ENCODE results near the gene IDUA. TPM values are rescaled to one million over a fixed set of nuclear protein-coding genes. Genes with fewer than 3 reads are reported as not detected.

Gene IDUA
- total RNA-seq, 4 donors from 2014 or later, result 15.5 to 32.2 (median 16.9) TPM

DNA sequence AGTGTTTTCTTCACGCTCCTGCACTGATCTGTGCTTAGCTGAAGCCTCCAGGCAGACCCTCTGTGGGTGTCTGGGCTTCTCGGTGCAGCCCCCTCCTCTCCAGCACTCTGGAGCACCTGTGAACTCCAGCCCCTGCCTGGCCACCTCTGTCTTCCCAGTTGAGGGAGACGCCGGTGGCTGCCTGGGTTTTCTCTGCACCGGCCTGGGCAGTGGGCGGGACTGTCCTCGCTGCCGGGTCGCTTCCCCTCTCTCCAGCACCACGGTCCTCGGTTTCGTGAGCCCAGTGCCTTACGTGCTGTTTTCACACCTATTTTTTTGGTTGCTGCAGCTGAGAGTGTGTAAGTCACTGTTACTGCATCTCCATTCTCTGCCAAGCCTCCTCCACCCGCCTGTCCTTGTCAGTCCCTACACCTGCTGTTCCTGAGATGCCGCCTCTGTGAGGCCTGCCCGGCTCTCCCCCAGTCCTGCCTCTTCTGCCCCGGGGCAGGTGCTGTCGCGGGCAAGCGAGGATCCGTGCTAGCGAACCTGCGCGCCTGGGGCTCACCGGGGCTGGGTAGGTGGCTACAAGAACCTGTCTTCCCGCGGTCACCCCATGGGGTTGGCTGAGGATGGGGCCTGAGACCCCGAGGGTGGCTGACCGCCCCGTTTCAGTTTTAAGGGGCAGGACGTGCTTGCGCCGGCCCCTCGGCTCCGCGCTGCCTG, 22.1 kb downstream of the IDUA start:
- ATAC-seq (ENCODE audit: low FRiP score), result no peak
- DNase-seq (ENCODE audit: low spot score), result no peak
- TF ChIP-seq CTCF (IDR thresholded peaks at IDR 0.05), result no peak

GRCh38 chr4:1009542-1010394, 22.9 kb downstream of the IDUA start:
- peak; percentile 41 for ATAC-seq (ENCODE audit: low FRiP score)

DNA sequence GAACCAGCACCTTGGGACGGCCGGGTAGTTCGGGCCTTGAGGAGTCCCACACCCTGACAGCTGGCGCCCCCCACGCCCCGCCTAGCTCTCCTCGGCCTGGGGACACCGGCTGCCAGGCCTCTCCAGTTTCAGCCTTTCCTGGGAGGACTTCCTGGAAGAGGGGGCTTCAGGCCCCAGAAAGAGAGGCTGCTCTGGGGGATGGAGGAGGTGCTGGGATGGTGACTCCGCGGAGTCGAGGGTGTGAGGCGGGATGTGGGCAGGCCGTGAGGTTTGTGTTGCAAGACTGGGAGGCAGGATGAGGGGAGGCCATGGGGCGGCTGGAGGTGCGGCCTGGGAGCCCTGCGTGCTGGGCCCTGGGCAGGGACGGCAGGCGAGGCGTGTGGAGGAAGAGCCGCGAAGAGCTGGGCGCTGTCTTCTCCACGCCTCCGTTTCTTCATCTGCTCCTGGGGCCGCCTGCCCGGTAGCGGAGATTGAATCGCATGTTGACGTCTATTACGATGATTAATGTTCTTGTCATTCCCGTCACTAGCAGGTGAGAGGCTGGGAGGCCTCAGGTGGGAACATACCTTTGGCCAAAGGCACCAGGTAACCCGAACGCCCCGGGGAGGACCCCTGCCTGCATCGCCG, 23.7 kb downstream of the IDUA start:
- TF ChIP-seq CTCF (IDR thresholded peaks at IDR 0.05), result no peak
- DNase-seq (ENCODE audit: low spot score) (peak; percentile 61), ATAC-seq (ENCODE audit: low FRiP score) (peak; percentile 64)

More at GRCh38 chr4:1009542-1010394, 22.9 kb downstream of the IDUA start:
- no peak for DNase-seq (ENCODE audit: low spot score)
- TF ChIP-seq CTCF (IDR thresholded peaks at IDR 0.05), result no peak

DNA sequence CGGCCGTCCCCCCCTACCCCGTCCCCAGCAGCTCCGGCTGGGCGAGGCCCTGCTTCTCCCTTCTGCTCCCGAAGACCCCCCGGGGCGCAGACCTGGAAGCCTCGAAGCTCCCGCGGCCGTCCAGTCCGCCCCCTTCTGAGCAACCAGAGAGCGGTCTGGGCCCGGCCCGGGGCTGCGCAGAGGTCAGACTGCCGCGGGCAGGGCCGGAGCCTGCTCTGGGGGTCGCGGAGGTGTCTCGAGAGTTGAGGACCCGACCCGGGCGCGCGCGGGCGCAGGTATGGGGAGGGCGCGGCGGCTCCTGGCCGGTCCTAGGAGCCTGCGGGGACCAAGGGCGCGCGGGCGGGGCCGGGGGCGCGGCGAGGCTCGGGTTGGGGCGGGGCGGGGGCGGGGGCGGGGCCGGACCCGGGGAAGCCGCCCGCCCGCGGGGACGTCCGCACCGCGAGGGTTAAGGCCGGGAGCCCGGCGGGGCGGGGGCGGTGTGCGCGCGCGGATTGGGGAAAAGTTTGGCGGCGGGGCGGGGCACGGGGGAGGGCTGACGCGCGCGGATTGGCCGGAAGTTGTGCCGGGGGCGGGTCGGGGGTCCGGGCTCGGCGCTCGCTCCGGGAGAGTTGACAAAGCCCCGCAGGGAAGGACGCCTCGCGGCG, 24.3 kb downstream of the IDUA start, which contains the start of gene FGFRL1:
TSS of gene FGFRL1 (plus strand) at position 605 of the 644 bp plus-strand sequence. CDS start 860 bp downstream, outside the sequence.
- DNase-seq (ENCODE audit: low spot score) (peak; percentile 82), ATAC-seq (ENCODE audit: low FRiP score) (peak; percentile 55)
- TF ChIP-seq CTCF (IDR thresholded peaks at IDR 0.05), result no peak

DNA sequence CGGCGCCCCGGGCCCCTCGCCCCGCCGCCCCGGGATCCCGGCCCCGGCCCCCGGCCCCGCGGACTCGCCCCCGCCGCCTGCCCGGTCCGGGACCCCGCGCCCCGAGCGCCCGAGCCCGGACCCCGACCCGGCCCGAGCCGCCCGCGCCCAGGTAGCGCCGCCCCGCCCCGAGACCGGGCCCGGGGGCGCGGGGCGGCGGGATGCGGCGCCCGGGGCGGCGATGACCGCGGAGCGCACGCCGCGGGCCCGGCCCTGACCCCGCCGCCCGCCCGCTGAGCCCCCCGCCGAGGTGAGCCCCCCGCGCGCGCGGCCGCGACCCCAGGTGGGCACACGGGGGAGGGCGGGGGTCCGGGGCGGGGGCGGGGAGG, 24.8 kb downstream of the IDUA start:
- ATAC-seq (ENCODE audit: low FRiP score), result peak; percentile 0
- DNase-seq (ENCODE audit: low spot score), result no peak
- TF ChIP-seq CTCF (IDR thresholded peaks at IDR 0.05), result no peak

DNA sequence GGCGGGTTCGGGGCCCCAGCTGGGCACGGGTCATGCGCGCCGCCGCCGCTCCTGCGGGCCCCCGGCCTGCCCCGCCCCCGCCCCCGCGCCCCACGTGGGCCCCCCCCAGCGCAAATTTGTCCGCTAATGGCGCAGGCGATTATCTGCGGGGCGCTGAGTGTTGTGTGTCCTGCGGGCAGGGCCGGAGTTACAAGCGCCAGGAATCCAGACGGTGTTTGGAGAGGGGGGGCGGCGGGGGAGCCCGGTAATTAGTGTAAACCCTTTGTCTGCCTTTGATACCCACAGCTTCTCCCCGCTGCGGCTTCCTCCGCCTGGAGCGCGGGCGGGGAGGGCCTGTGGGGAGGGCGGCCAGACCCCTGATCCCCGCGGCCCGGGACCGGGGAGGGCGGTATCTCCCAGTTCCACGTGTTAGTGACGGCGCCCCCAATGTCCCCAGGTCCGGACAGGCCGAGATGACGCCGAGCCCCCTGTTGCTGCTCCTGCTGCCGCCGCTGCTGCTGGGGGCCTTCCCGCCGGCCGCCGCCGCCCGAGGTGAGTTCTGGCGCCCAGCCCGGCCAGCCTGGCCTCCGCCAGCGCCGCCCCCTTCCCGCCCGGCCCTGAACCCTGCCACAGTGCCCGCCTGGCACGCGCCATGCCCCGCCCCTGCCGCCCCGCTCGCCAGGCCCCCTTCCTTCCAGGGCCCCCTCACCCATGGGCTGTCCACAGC, 25.3 kb downstream of the IDUA start:
- ATAC-seq (ENCODE audit: low FRiP score) (no peak), DNase-seq (ENCODE audit: low spot score) (no peak)
- TF ChIP-seq CTCF (IDR thresholded peaks at IDR 0.05), result no peak
